GM23248 (cell line): ENCODE measurements around the gene RTCB.

Experiments used
- EZH2 ChIP-seq: fragments of 200-600 bp; sonication (generic); IDR thresholded peaks from 2 replicates; pipeline ENCODE4 v1.6.1; 2018; ENCODE audit warnings: antibody characterized with exemption, mild to moderate bottlenecking; ENCODE audit not compliant: insufficient read depth, poor library complexity, severe bottlenecking
- EZH2phosphoT487 ChIP-seq: fragments of 200-600 bp; sonication (generic); IDR thresholded peaks from 2 replicates; pipeline ENCODE4 v1.6.1; 2018; ENCODE audit warnings: antibody characterized with exemption, moderate library complexity, mild to moderate bottlenecking, low read depth; ENCODE audit not compliant: insufficient read depth

GRCh38 chr22:32410459-32410858 lies 1.6 kb downstream of the RTCB start:
- no peak for TF ChIP-seq EZH2
- no peak for TF ChIP-seq EZH2phosphoT487
